ENCODE results near the gene APOL4.
"Not testable (repeated sequence)": the region's sequence is repeated elsewhere in the genome, so short reads cannot be mapped to it uniquely, and the experiment has no call there.

The APOL4 gene

GRCh38 chr22:36223504-36223903 is 21.9 kb upstream of the APOL4 start:
- ATAC-seq (no peak), DNase-seq (no peak)
- Mint-ChIP-seq H3K27me3 (peaks cover 6% of the 10 kb centered on the region), H3K27ac (no peak overlapping the region), H3K9me3 (no peaks in the 10 kb centered on the region), H3K36me3 (ENCODE audit: low read depth) (peaks cover 14% of the 10 kb centered on the region), H3K4me1 (peaks cover 5% of the 10 kb centered on the region), H3K4me3 (no peak overlapping the region)

GRCh38 chr22:36222887-36223450 is 21.4 kb upstream of the APOL4 start:
- ATAC-seq (no peak), DNase-seq (no peak)
- Mint-ChIP-seq H3K9me3 (no peaks in the 10 kb centered on the region), H3K27me3 (peaks cover 8% of the 10 kb centered on the region), H3K27ac (no peak overlapping the region), H3K36me3 (ENCODE audit: low read depth) (peaks cover 10% of the 10 kb centered on the region), H3K4me3 (no peak overlapping the region), H3K4me1 (peaks cover 5% of the 10 kb centered on the region)

- peaks cover 2% of the 10 kb centered on the region for H3K36me3 Mint-ChIP-seq (ENCODE audit: low read depth)
- DNase-seq (peak; percentile 65), ATAC-seq (no peak)
- peaks cover 9% of the 10 kb centered on the region for H3K27me3 Mint-ChIP-seq
- H3K27ac Mint-ChIP-seq: no peak overlapping the region
- peak overlapping the region; percentile 56 for H3K4me3 Mint-ChIP-seq
- H3K4me1 Mint-ChIP-seq: peaks cover 5% of the 10 kb centered on the region
- no peaks in the 10 kb centered on the region for H3K9me3 Mint-ChIP-seq
Observed at GRCh38 chr22:36221799-36222751, 20.5 kb upstream of the APOL4 start.

- no peaks in the 10 kb centered on the region for H3K36me3 Mint-ChIP-seq (ENCODE audit: low read depth)
- no peak overlapping the region for H3K27ac Mint-ChIP-seq
- H3K4me3 Mint-ChIP-seq: no peak overlapping the region
- ATAC-seq: no peak
- H3K9me3 Mint-ChIP-seq: no peaks in the 10 kb centered on the region
- H3K27me3 Mint-ChIP-seq: peaks cover 12% of the 10 kb centered on the region
- DNase-seq: no peak
- peaks cover 5% of the 10 kb centered on the region for H3K4me1 Mint-ChIP-seq
Observed at GRCh38 chr22:36220451-36220921, 18.9 kb upstream of the APOL4 start.

GRCh38 chr22:36218648-36219193 is 17.1 kb upstream of the APOL4 start:
- Mint-ChIP-seq H3K27ac (no peak overlapping the region), H3K4me1 (peaks cover 3% of the 10 kb centered on the region), H3K27me3 (peaks cover 12% of the 10 kb centered on the region), H3K36me3 (ENCODE audit: low read depth) (no peaks in the 10 kb centered on the region), H3K9me3 (no peaks in the 10 kb centered on the region), H3K4me3 (no peak overlapping the region)
- DNase-seq: no peak
- no peak for ATAC-seq

- Mint-ChIP-seq H3K9me3 (no peaks in the 10 kb centered on the region), H3K4me1 (peaks cover 5% of the 10 kb centered on the region), H3K27me3 (peaks cover 15% of the 10 kb centered on the region), H3K36me3 (ENCODE audit: low read depth) (no peaks in the 10 kb centered on the region), H3K4me3 (no peak overlapping the region), H3K27ac (no peak overlapping the region)
- no peak for DNase-seq
- no peak for ATAC-seq
Observed at GRCh38 chr22:36215981-36216380, 14.4 kb upstream of the APOL4 start.

GRCh38 chr22:36213586-36213985 is 12.0 kb upstream of the APOL4 start:
- Mint-ChIP-seq H3K27me3 (peaks cover 17% of the 10 kb centered on the region), H3K27ac (no peak overlapping the region)
- no peak for ATAC-seq

GRCh38 chr22:36212901-36213300 is 11.3 kb upstream of the APOL4 start:
- no peak overlapping the region for H3K27ac Mint-ChIP-seq
- H3K36me3 Mint-ChIP-seq (ENCODE audit: low read depth): no peaks in the 10 kb centered on the region
- no peaks in the 10 kb centered on the region for H3K9me3 Mint-ChIP-seq
- H3K27me3 Mint-ChIP-seq: peaks cover 13% of the 10 kb centered on the region
- peaks cover 12% of the 10 kb centered on the region for H3K4me1 Mint-ChIP-seq
- DNase-seq (no peak), ATAC-seq (no peak)
- no peak overlapping the region for H3K4me3 Mint-ChIP-seq

More at GRCh38 chr22:36213586-36213985, 12.0 kb upstream of the APOL4 start:
- Mint-ChIP-seq H3K36me3 (ENCODE audit: low read depth) (no peaks in the 10 kb centered on the region), H3K4me1 (peaks cover 12% of the 10 kb centered on the region), H3K9me3 (no peaks in the 10 kb centered on the region), H3K4me3 (no peak overlapping the region)
- no peak for DNase-seq

- Mint-ChIP-seq H3K4me3 (no peak overlapping the region), H3K36me3 (ENCODE audit: low read depth) (no peaks in the 10 kb centered on the region), H3K4me1 (peaks cover 12% of the 10 kb centered on the region), H3K9me3 (no peaks in the 10 kb centered on the region), H3K27me3 (peaks cover 13% of the 10 kb centered on the region), H3K27ac (no peak overlapping the region)
- no peak for DNase-seq
- ATAC-seq: no peak
Observed at GRCh38 chr22:36211237-36211861, 9.7 kb upstream of the APOL4 start.

GRCh38 chr22:36210224-36210623 is 8.6 kb upstream of the APOL4 start:
- Mint-ChIP-seq H3K4me3 (no peak overlapping the region), H3K27ac (no peak overlapping the region), H3K36me3 (ENCODE audit: low read depth) (no peaks in the 10 kb centered on the region), H3K4me1 (peaks cover 12% of the 10 kb centered on the region), H3K27me3 (peaks cover 11% of the 10 kb centered on the region), H3K9me3 (no peaks in the 10 kb centered on the region)
- ATAC-seq (no peak), DNase-seq (no peak)

GRCh38 chr22:36209488-36209908 is 7.9 kb upstream of the APOL4 start:
- Mint-ChIP-seq H3K4me1 (peaks cover 12% of the 10 kb centered on the region), H3K27me3 (peaks cover 11% of the 10 kb centered on the region)
- ATAC-seq; H3K9me3 Mint-ChIP-seq; H3K27ac Mint-ChIP-seq; H3K36me3 Mint-ChIP-seq (ENCODE audit: low read depth); H3K4me3 Mint-ChIP-seq; DNase-seq: not testable (repeated sequence)

GRCh38 chr22:36208914-36209313 is 7.3 kb upstream of the APOL4 start:
- no peak overlapping the region for H3K27ac Mint-ChIP-seq
- H3K4me1 Mint-ChIP-seq: peaks cover 12% of the 10 kb centered on the region
- no peak overlapping the region for H3K4me3 Mint-ChIP-seq
- H3K27me3 Mint-ChIP-seq: peaks cover 11% of the 10 kb centered on the region
- DNase-seq (no peak), ATAC-seq (no peak)
- H3K9me3 Mint-ChIP-seq: no peaks in the 10 kb centered on the region
- no peaks in the 10 kb centered on the region for H3K36me3 Mint-ChIP-seq (ENCODE audit: low read depth)

GRCh38 chr22:36208162-36208765 is 6.7 kb upstream of the APOL4 start:
- DNase-seq: no peak
- Mint-ChIP-seq H3K36me3 (ENCODE audit: low read depth) (no peaks in the 10 kb centered on the region), H3K9me3 (no peaks in the 10 kb centered on the region), H3K4me1 (peaks cover 12% of the 10 kb centered on the region), H3K27me3 (peaks cover 11% of the 10 kb centered on the region), H3K27ac (no peak overlapping the region), H3K4me3 (no peak overlapping the region)
- ATAC-seq: no peak

- Mint-ChIP-seq H3K4me3 (no peak overlapping the region), H3K36me3 (ENCODE audit: low read depth) (no peaks in the 10 kb centered on the region), H3K9me3 (no peaks in the 10 kb centered on the region), H3K27me3 (peaks cover 10% of the 10 kb centered on the region), H3K4me1 (peaks cover 12% of the 10 kb centered on the region), H3K27ac (no peak overlapping the region)
- ATAC-seq: no peak
- no peak for DNase-seq
Observed at GRCh38 chr22:36206255-36206654, 4.6 kb upstream of the APOL4 start.

Data from activated naive CD8-positive, alpha-beta T cell treated with anti-CD3 and anti-CD28 coated beads, Interleukin-2, amount 50 U/mL, for 24 hours (primary cell).